NCI-H748 treated with DMSO at 0.1 percent for 48 hours (cell line): Measurements from ENCODE around the gene DPH1.
"Not testable (repeated sequence)": the region's sequence is repeated elsewhere in the genome, so short reads cannot be mapped to it uniquely, and the experiment has no call there.

Experiments used
- DNase-seq: peaks from one replicate; lab custom pipeline; 2025; lab: John Stamatoyannopoulos, UW

DPH1 gene

DNA sequence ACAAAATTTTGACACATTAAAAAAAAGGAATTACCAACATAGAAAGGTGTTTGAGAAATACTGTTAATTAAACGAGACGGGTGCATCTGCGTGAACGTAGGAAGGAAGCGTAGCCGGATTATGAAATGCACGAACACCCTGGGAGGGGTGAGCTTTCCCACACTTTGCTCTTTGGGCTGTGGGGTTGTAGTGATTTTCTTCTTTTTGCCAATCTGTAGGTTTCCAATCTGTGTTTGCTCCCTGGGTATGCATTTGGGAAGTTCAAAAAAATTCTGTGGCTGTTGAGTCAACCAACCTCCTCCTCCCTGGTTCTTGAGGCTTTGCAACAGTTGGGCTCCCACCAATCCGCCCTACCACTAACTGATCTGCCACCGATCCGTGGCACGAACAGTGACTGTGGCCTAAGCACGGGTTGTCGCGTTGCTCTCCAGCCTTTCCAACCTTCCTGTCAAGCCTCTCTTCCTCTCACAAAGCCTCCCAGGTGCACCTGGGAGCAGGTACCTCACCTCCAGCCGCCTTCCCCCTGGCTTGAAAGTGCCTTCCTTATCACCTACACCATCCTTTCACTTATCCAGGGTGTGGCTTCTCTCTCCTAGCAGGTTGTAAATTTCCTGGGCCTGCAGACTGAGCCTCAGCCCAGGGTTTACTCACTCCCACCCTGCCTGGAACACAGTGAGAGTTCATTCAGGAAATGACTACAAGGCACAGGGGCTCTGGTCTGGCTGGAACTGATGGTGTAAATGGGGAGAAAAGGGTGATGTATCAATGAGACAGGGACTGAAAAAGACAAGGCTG, 21.4 kb upstream of the DPH1 start:
- no peak for DNase-seq

DNA sequence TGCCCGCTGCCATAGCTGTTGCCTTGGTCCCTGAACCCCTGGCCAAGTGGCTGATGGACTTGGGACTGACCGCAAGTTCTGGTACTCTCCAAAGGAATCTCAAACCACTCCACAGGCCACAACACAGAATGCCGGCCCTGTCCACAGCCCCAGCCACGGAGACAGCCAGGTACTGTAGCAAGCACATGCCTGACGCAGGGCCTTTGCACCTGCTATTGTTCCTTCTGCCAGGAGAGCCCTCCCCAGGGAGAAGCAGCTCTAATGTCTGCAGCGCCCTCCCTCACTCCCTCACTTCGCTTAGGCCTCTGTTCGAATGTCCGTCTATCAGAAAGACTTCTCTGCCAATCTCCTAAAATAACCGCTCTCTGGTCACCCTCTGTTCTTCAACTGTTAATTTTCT, 20.2 kb upstream of the DPH1 start:
- no peak for DNase-seq

DNA sequence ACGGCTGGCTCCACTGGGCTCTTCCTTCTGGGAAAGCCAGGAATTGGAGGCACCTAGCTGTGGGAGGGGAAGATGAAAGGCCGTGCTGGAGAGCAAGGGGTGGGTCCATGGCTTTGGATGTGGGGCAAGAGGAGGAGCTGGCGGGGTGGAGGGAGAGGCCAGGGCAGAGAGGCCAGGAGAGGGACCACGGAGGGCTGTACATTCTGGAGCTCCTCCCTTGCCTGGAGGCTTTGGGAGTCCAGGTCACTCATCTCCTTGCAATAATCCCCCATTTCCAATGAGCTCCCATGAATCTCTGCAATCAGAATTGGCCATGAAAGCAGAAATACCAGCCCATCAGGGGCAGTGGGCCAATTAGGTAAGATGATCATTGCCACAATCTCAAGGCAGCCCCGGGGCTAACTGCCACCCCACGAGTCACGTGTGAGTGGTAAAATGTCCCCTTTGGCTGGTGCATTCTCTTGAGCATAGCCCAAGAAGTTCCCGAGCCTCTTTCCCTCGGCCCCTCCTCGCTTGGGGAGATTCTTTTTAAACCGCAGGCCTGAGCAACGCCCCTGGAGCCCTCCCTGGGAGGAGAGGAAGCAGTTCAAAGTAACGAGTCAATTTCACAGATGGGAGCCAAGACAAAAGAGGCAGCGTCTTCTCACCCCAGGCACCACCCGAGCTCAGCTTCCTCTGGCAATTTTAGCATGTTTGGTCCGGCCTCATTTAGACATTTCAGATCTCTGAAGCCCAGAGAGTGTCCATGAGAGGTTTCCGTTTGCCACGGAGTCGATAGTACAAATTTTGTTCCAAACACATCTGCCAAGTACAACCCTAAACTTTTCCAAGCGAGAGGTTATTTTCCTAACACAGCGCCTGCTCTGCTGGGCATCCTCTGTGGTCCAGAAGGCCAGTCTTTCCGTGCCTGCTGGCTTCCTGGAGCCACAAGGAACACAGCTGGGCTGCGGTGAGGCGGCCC, 18.3 kb upstream of the DPH1 start:
- no peak for DNase-seq

DNA sequence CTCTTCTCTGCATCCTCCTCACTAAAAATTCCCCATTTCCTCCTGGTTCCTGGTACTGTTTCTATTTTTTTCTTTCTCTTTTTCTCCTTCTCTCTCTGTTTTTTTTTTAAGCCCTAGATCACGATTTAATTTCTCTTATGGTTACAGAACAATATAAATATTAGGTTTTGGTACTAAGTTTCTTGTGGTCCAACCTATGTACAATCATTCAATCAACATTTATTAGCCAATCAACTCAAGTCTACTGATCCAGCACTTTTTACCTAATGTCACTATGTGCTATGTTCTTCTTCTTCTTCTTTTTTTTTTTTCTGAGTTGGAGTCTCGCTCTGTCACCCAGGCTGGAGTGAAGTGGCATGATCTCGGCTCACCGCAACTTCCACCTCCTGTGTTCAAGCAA, 17.5 kb upstream of the DPH1 start:
- DNase-seq = no peak

DNA sequence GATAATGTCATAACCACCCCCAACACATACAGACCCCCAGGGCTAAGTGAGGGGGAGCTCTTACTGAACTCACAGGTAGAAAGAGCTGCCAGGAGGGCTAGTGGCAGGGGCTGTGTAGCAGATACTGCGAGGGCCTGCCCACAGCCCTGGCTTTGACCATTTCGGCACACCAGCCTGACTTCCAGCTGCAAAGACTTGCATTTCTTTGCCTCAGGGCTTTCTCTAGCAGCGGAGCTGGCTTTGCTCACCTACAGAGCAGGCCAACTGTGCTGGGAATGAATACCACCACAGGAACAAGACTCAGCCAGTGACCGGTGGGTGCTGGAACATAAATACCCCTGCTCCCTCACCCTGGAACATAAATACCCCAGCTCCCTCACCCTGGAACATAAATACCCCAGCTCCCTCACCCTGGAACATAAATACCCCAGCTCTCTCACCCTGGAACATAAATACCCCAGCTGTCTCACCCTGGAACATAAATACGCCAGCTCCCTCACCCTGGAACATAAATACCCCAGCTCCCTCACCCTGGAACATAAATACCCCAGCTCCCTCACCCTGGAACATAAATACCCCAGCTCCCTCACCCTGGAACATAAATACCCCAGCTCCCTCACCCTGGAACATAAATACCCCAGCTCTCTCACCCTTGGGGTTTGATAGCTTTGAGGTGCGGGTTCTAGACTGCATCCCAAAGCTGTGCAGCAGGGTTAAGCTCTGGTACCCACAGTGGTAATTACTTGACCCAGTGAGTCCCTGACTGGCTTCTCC, 16.5 kb upstream of the DPH1 start:
- DNase-seq = not testable (repeated sequence)

DNA sequence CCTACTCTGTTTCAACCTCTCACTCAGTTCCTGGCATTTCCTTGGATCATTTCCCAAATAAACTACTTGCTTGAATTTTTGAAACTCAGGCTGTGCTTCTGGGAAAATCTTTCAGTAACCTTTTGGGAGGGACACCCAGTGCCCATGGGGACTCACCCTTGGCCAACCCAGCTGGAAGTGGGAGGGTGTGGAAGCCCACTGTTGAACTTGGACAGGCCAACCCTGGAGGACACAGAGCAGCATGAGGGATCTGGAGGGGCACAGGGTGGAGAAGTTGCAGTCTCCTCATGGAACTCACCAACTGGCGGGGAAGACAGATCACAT, 16.0 kb upstream of the DPH1 start:
- DNase-seq = no peak

DNA sequence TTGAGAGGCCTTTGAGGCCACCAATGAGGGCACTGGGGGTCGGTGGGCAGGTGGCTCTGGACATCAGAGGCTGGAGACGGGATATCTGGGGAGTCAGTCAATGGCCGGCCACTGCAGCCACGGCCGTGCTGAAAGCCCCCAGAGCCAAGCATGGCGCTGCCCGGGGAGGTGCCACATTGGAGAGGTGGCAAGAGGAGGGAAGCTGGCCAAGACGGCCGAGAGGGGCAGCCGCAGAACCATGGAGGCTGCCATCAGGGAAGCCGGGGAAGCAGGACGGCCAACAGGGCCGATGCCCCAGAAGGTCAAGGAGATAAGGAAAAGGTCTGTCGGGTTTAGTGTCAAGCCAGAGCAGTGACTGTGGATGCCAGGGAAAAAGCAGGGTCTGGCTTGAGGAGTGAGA, 14.6 kb upstream of the DPH1 start:
- DNase-seq = no peak

DNA sequence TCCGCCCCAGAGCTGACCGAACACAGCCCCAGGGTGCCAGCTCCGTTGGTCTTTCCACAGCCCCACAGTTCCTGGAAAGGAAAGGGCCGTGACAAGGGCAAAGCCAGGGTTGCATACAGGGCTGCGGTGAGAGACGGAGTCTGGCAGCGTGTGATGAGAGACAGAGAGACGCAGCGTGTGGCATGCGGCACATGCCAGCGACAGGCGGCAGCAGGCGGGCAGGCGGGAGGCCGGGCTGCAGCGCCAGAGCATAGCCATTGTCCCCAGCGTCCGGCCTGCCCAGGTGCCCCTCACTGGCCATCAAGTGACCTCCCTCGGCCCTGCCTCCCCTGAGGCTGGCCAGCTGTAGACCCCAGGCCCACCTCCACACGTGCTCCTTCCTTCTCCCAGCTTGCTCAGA, 13.5 kb upstream of the DPH1 start:
- no peak for DNase-seq

DNA sequence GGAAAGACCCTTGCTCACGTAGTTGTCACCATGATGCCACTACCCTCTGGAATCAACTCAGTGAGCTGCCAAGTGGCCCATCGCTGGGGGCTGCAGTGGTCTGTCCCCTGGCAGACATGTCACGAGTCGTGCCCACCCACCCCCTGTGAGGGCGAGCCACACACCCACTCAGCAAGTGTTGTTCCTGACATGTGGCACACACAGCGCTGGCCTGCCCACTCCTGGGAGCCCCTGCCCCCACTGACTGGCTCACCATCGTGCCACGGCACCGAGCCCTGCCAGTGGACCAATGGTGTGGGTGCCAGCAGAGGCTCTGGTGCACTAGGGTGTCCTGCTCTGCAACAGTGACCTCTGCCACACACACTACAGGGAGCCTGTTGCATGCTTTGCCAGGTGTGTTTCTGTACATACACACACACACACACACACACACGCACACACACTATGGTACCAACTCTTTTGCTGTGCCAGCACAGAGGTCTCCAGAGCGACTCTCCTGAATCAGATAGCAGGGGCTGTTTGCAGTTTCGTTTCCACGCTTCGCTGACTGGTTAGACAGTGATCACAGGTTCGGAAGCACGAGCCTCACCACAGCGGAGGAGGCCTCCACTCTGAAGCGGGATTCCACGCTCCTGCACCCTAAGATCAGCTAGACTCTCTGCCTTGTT, 12.5 kb upstream of the DPH1 start:
- DNase-seq = no peak

DNA sequence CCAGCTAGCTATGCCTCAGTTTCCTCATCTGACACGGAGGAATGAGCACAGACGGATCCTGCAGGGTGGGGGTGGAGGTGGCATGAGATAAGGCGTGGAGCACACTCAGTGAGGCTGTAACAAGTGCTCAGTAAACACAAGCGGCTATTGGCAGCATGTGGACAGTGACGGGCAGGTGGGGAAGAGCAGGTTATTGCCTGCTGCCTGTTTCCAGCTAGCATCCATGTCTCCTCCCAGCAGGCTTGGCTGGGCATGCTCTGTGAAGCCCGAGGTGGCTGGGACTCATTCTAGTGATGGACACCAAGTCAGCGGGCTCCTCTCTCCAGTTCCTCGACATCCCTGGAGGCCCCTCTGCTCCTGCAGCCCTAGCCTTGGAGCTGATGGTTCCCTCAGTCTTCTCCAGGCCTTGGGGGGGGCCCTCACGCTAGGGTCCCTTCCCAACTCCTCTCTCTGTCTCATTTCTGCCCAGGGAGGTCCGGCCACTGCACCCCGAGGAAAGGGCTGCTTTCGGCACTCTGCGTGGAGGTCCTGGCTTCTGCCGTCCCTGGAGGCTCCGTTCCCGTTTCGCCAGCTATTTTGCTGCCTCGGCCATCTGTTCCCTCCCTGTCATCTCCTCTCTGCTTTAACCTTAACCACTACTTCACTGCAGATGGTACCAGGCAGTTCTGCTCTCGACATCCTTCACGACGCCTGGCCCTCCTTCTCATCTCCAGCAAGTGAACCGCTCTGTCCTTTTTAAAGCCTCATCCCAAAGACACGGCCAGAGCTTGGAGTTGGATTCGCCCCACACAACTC, 11.0 kb upstream of the DPH1 start:
- DNase-seq = peak; percentile 53

DNA sequence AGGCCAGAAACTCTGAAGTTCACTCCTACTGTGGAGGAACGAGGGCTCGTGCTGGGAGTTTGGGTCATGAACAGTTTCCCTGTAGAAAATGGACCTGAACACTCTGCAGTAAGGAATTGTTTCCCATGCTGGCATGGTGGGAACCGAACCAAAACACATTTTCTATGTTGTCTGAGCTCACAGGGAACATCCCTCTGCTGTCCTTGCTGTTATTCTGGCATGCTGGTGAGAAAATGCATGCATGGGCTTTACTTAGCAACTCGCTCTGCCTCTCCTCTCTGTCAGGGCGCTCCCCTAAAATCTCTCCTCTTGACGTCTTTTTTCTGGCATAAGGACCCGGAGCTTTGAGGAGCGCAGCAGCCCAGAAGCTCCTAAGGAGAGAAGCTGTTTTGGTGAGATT, 10.2 kb upstream of the DPH1 start:
- no peak for DNase-seq

DNA sequence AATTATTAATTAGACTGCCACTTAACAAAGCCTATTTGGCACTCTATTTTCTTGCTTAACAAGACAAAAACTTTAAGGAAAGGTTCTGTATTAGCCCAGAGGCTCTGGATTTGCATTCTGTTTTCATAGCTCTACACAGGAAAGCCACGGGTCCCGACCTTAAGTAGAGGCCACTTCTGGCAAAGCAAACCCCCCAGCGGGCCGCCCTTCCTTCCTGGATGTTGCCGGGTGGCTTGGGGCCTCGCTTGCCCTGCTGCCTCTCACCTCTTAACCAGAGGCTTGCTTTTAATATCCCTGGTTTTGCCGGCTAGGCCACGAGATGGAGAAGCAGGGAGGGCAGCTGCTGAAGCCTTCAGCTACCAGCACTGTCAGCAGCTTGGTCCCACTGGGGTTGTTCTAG, 9.2 kb upstream of the DPH1 start:
- no peak for DNase-seq

DNA sequence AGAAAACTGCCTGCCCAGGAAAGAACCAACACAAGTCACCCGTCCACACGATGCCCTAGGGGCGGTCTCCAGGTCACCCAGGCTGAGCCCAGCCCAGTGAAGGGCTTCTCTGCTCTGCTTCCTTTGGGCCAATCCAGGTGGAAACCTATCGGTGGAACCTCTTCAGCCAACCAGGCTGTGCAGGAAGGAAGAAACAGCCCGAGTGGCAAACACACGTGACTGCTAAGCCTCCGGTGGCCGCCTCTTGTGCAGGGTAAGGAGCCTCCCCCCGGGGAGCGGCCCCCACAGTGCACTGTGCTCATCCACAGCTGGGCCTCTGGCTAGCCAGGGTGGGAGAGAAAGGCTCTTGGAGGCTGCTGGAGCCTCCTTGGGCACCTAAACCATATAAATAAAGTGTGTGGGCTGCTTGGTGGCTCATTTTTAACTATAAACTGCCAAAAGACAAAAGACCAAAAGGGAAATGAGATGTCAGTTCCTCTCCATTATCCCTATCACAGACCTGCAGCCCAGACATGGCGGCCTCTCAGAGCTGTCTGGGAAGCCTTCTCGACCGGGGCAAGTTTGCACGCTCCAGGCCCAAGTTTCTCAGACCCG, 7.2 kb upstream of the DPH1 start:
- no peak for DNase-seq

DNA sequence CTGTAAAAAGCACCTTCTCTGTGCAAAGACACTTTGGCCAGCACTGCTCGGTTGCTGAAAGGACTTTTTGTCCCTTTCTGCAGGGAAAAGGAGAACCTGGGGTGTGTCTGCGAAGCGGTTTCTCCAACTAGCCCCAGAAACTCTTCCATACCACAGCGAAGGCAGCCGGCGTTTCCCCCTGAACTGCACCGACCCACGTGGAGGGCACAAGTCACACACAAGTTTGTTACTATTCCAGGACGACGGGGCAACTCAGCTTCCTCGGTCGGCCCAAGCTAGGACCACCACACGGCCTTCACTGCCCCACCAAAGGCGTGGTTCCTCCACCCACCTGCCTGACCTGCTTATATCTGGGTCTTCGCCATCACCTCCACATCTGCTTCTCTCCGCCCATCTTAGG, 6.7 kb upstream of the DPH1 start:
- DNase-seq = no peak

DNA sequence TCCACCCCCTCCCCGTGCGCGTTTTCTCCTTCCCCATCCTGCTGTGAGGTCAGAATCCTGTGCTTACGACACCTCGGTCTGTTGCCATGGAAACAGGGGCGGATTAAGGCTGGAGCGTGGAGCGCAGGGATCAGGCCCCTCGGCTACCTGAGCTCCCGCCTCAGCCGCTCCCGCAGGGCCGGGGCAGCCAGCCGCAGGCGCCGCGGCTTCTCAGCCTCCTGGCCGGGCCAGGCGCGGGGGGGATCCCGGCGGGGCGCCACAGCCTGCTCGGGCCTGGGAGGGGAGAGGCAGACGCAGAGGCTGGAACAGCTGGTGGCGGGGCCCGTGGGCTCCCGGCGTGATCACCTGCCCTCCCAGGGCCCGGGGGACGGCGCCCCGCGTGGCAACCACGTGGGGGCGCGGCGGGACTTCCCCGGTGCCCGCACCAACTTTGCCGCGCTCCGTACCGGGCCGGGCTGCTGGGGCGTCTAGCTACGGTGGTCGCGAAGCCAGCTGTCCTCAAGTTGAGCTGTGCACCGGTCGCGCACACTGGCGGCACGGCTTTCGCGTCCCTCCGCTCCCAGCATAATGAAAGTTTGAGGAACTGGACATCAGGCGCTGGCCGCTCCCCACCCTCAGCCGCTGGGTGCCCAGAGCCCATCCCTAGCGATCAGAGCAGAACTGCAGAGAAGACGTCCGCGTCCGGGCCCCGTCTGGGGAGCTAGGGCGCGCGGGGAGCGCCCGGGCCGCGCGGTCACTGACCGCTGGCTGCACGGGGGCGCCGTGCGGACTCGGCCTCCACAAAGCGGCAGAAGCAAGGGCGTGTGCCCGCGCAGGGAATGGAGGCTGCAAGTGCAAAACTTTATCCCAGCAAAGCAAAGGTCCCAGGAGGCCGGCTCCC, 6.0 kb upstream of the DPH1 start:
- peak; percentile 36 for DNase-seq

DNA sequence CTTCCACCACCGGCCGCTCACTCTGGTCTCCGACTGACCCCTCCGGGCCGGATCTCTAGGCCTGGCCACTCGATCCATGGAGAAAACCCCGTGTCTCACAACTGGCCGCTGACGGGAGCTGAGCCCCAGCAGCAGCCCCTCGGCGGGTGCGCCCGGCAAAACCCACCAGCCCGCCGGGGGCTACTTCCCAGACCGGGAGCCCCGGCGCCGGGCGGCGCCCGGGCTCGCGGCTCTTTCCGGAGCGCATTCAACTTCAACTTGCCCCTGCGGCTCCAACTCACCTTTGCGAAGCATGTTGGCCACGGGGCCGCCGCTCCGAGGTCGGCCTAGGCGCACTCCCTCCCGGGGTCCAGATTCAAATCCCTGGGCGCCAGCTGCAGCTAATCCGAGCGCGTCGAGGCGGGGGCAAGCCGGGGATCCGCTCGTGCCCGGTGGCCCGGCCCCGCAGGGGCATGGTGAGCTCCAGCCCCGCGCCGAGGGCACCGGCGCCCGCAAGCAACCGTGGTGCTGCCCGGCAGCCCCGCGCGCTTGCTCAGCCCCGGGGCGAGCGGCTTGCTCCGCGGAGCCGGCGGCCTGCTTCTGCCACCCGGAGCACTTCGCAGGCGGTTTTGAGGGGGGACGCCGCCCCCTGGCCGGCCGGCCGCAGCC, 5.3 kb upstream of the DPH1 start:
- DNase-seq = no peak

DNA sequence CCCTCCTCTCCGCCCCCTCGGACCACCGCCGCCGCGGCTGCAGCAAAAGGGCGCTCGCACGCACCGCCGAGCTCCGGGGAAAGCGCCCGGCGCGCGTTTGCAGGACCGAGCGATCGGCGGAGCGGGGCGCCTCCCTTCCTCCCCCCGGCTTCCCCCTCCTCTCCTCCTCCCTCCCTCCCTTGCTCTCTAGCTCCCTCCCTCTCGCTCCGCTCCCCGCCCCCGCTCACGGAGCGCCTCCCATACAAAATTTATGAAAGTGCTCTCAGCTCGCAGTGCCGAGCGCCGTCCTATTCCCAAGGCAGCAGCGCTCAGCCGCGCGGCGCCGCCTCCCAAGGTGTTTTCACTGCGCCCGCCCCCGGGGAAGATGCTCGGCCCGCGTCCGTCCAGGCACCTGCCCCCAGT, 4.7 kb upstream of the DPH1 start, which contains the start of gene RTN4RL1:
Gene RTN4RL1 (minus strand): TSS at position 115 of the 402 bp plus-strand sequence. CDS start 469 bp downstream, outside the sequence.
- DNase-seq = no peak

DNA sequence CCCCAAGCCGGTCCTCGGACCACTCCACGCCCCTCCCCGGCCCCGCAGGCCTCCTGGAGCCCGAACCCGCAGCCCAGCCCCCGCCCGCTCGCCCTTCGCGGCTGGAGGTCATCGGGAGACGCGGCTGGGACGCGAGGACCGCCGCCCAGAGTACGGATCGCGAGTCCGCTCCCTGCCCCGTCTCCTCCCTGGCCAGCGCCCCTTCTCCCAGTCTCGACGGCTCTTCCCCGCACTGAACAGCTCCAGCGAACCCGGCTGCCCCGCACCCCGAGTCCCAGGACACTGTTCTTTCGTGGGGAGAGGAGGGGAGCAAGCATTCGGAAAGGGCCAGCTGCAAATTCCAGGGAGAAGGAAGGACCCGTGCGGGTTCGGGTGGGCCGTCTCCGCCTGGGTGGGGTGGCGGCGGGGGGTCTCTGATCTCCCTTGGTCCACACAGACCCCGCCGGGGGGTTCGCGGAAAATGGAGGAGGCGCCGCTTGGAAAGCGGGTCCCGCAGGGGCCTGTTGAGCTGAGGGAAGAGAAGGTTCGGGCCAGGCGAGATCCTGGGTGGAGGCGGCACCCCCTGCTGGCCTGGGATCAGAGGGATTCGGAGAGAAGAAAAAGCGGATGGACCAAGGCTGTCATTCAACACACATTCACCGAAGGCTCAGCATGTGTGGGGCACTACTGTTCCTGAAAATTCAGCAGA, 4.2 kb upstream of the DPH1 start:
- peak; percentile 40 for DNase-seq
